HEK293 (cell line): ENCODE results near the gene MTMR3.

ENCODE experiments used
- GFI1B ChIP-seq: fragments of 450-650 bp; formaldehyde crosslinking; IDR thresholded peaks from 2 replicates; pipeline ENCODE4 v1.5.1; 2016; ENCODE audit warnings: missing biosample characterization, missing genetic modification characterization
- KLF1 ChIP-seq: fragments of 450-650 bp; formaldehyde crosslinking; IDR thresholded peaks from 2 replicates; pipeline ENCODE4 v1.5.1; 2016; ENCODE audit warnings: missing biosample characterization, missing genetic modification characterization
- KLF16 ChIP-seq: fragments of 450-650 bp; formaldehyde crosslinking; IDR thresholded peaks from 2 replicates; pipeline ENCODE4 v1.5.1; 2017; ENCODE audit warnings: missing biosample characterization, missing genetic modification characterization
- OVOL3 ChIP-seq: fragments of 450-650 bp; formaldehyde crosslinking; IDR thresholded peaks from 2 replicates; pipeline ENCODE4 v1.5.1; 2016; ENCODE audit warnings: missing biosample characterization, missing genetic modification characterization
- TCF7L2 ChIP-seq: IDR thresholded peaks from 2 replicates; pipeline ENCODE4 v1.6.1; 2011; ENCODE audit warnings: low read depth, mild to moderate bottlenecking, inconsistent platforms, low read length, moderate library complexity, borderline replicate concordance
- ZBTB11 ChIP-seq: fragments of 450-650 bp; formaldehyde crosslinking; conservative IDR thresholded peaks from 2 replicates; pipeline ENCODE4 v1.5.1; 2016; ENCODE audit warnings: low read depth, missing biosample characterization, missing genetic modification characterization
- ZBTB48 ChIP-seq: fragments of 450-650 bp; formaldehyde crosslinking; IDR thresholded peaks from 2 replicates; pipeline ENCODE4 v1.5.1; 2016; ENCODE audit warnings: missing biosample characterization, missing genetic modification characterization
- ZNF112 ChIP-seq: fragments of 450-650 bp; formaldehyde crosslinking; IDR thresholded peaks from 2 replicates; pipeline ENCODE4 v1.5.0; 2017; ENCODE audit warnings: missing biosample characterization, missing genetic modification characterization
- ZNF140 ChIP-seq: fragments of 450-650 bp; formaldehyde crosslinking; IDR thresholded peaks from 2 replicates; pipeline ENCODE4 v1.5.1; 2016; ENCODE audit warnings: missing biosample characterization, missing genetic modification characterization
- ZNF280C ChIP-seq: fragments of 450-650 bp; formaldehyde crosslinking; IDR thresholded peaks from 2 replicates; pipeline ENCODE4 v1.5.1; 2016; ENCODE audit warnings: missing biosample characterization, missing genetic modification characterization
- ZNF366 ChIP-seq: fragments of 450-650 bp; formaldehyde crosslinking; conservative IDR thresholded peaks from 2 replicates; pipeline ENCODE4 v1.5.1; 2016; ENCODE audit warnings: missing biosample characterization, missing genetic modification characterization
- ZNF416 ChIP-seq: fragments of 450-650 bp; formaldehyde crosslinking; IDR thresholded peaks from 2 replicates; pipeline ENCODE4 v1.5.1; 2016; ENCODE audit warnings: missing biosample characterization, missing genetic modification characterization
- ZNF473 ChIP-seq: fragments of 450-650 bp; formaldehyde crosslinking; IDR thresholded peaks from 2 replicates; pipeline ENCODE4 v1.5.1; 2017; ENCODE audit warnings: missing biosample characterization, missing genetic modification characterization
- ZNF585B ChIP-seq: fragments of 450-650 bp; formaldehyde crosslinking; IDR thresholded peaks from 2 replicates; pipeline ENCODE4 v1.5.1; 2016; ENCODE audit warnings: missing biosample characterization, missing genetic modification characterization
- ZNF621 ChIP-seq: fragments of 450-650 bp; formaldehyde crosslinking; IDR thresholded peaks from 2 replicates; pipeline ENCODE4 v1.5.1; 2017; ENCODE audit warnings: missing biosample characterization, missing genetic modification characterization
- ZNF670 ChIP-seq: fragments of 450-650 bp; formaldehyde crosslinking; IDR thresholded peaks from 2 replicates; pipeline ENCODE4 v1.5.1; 2016; ENCODE audit warnings: missing biosample characterization, missing genetic modification characterization, low read depth
- ZNF704 ChIP-seq: fragments of 450-650 bp; formaldehyde crosslinking; IDR thresholded peaks from 2 replicates; pipeline ENCODE4 v1.5.1; 2016; ENCODE audit warnings: missing biosample characterization, missing genetic modification characterization
- ZNF747 ChIP-seq: fragments of 450-650 bp; formaldehyde crosslinking; IDR thresholded peaks from 2 replicates; pipeline ENCODE4 v1.5.1; 2016; ENCODE audit warnings: missing biosample characterization, missing genetic modification characterization
- ZNF777 ChIP-seq: fragments of 450-650 bp; formaldehyde crosslinking; IDR thresholded peaks from 2 replicates; pipeline ENCODE4 v1.5.1; 2017; ENCODE audit warnings: missing biosample characterization, missing genetic modification characterization, borderline replicate concordance
- ZNF791 ChIP-seq: fragments of 450-650 bp; formaldehyde crosslinking; IDR thresholded peaks from 2 replicates; pipeline ENCODE4 v1.5.1; 2016; ENCODE audit warnings: missing biosample characterization, missing genetic modification characterization
- TF ChIP-seq, protein P1 (sequence below): fragments of 450-650 bp; formaldehyde crosslinking; IDR thresholded peaks from 2 replicates; pipeline ENCODE4 v1.5.1; 2016; ENCODE audit warnings: missing biosample characterization, missing genetic modification characterization, low read depth
- TF ChIP-seq, protein P2 (sequence below): fragments of 450-650 bp; formaldehyde crosslinking; IDR thresholded peaks from 2 replicates; pipeline ENCODE4 v1.5.1; 2017; ENCODE audit warnings: missing biosample characterization, missing genetic modification characterization
- TF ChIP-seq, protein P3 (sequence below): fragments of 450-650 bp; formaldehyde crosslinking; IDR thresholded peaks from 2 replicates; pipeline ENCODE4 v1.5.1; 2017; ENCODE audit warnings: missing biosample characterization, missing genetic modification characterization
- TF ChIP-seq, protein P4 (sequence below): fragments of 450-650 bp; formaldehyde crosslinking; IDR thresholded peaks from 2 replicates; pipeline ENCODE4 v1.5.1; 2016; ENCODE audit warnings: missing biosample characterization, missing genetic modification characterization

MTMR3 gene

DNA sequence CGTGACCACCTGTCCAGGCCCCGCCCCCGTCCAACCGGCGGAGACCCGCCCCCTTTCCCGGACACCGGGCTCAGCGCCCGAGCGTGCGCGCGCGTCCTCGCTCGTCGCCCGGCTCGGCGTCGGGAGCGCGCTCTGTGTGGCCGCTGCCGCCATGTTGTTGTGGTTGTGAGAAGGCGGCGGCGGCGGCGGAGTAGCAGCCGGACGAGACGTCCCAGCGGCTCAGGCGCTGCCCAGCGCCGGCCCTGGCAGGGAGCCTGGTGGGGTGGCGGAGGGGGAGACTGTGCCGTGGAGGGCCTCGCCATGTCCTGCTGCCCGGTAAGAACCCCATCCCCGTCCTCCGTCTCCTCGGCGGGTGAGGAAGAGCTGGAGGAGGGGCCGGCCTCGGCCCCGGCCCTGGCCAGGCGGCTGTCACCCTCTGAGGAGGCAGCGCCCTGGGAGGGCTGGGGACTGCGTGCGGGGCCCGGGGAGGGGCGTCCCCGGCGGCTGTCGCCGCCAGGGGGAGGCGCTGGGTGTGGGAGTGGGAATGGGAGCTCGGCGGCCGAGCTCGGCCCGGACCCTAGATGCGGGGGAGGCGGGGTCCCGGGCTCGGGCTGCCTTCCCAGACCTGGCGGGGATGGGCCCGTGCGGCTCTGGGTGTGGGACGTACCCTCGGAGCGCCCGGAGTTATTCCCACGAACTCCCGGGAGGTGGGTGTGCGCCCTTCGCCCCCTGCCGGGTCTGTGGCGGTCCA is at the start of gene MTMR3 (continued):
- TF ChIP-seq, protein P1, sequence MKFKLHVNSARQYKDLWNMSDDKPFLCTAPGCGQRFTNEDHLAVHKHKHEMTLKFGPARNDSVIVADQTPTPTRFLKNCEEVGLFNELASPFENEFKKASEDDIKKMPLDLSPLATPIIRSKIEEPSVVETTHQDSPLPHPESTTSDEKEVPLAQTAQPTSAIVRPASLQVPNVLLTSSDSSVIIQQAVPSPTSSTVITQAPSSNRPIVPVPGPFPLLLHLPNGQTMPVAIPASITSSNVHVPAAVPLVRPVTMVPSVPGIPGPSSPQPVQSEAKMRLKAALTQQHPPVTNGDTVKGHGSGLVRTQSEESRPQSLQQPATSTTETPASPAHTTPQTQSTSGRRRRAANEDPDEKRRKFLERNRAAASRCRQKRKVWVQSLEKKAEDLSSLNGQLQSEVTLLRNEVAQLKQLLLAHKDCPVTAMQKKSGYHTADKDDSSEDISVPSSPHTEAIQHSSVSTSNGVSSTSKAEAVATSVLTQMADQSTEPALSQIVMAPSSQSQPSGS (tag by site-specific recombination), result no peak
- no peak for TF ChIP-seq ZNF416 (tag by site-specific recombination)
- TF ChIP-seq ZNF112 (tag by site-specific recombination), result no peak
- TF ChIP-seq ZNF140 (tag by site-specific recombination), result no peak
- no peak; the same call in 1 of the 2 replicates for TF ChIP-seq ZBTB48 (tag by site-specific recombination)
- TF ChIP-seq, protein P2, sequence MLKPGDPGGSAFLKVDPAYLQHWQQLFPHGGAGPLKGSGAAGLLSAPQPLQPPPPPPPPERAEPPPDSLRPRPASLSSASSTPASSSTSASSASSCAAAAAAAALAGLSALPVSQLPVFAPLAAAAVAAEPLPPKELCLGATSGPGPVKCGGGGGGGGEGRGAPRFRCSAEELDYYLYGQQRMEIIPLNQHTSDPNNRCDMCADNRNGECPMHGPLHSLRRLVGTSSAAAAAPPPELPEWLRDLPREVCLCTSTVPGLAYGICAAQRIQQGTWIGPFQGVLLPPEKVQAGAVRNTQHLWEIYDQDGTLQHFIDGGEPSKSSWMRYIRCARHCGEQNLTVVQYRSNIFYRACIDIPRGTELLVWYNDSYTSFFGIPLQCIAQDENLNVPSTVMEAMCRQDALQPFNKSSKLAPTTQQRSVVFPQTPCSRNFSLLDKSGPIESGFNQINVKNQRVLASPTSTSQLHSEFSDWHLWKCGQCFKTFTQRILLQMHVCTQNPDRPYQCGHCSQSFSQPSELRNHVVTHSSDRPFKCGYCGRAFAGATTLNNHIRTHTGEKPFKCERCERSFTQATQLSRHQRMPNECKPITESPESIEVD, result no peak
- TF ChIP-seq OVOL3 (tag by site-specific recombination), result no peak
- no peak for TF ChIP-seq ZNF704 (tag by site-specific recombination)
- TF ChIP-seq, protein P3, sequence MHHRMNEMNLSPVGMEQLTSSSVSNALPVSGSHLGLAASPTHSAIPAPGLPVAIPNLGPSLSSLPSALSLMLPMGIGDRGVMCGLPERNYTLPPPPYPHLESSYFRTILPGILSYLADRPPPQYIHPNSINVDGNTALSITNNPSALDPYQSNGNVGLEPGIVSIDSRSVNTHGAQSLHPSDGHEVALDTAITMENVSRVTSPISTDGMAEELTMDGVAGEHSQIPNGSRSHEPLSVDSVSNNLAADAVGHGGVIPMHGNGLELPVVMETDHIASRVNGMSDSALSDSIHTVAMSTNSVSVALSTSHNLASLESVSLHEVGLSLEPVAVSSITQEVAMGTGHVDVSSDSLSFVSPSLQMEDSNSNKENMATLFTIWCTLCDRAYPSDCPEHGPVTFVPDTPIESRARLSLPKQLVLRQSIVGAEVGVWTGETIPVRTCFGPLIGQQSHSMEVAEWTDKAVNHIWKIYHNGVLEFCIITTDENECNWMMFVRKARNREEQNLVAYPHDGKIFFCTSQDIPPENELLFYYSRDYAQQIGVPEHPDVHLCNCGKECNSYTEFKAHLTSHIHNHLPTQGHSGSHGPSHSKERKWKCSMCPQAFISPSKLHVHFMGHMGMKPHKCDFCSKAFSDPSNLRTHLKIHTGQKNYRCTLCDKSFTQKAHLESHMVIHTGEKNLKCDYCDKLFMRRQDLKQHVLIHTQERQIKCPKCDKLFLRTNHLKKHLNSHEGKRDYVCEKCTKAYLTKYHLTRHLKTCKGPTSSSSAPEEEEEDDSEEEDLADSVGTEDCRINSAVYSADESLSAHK (tag by site-specific recombination), result no peak
- no peak for TF ChIP-seq ZNF621 (tag by site-specific recombination)
- no peak for TF ChIP-seq ZNF670
- peak; percentile 24; the same call in 1 of the 2 replicates for TF ChIP-seq ZBTB11
- TF ChIP-seq ZNF791, result no peak
- TF ChIP-seq KLF1, result no peak
- TF ChIP-seq TCF7L2, result no peak
- TF ChIP-seq ZNF777 (tag by site-specific recombination), result no peak
- TF ChIP-seq ZNF473, result no peak
- TF ChIP-seq, protein P4, sequence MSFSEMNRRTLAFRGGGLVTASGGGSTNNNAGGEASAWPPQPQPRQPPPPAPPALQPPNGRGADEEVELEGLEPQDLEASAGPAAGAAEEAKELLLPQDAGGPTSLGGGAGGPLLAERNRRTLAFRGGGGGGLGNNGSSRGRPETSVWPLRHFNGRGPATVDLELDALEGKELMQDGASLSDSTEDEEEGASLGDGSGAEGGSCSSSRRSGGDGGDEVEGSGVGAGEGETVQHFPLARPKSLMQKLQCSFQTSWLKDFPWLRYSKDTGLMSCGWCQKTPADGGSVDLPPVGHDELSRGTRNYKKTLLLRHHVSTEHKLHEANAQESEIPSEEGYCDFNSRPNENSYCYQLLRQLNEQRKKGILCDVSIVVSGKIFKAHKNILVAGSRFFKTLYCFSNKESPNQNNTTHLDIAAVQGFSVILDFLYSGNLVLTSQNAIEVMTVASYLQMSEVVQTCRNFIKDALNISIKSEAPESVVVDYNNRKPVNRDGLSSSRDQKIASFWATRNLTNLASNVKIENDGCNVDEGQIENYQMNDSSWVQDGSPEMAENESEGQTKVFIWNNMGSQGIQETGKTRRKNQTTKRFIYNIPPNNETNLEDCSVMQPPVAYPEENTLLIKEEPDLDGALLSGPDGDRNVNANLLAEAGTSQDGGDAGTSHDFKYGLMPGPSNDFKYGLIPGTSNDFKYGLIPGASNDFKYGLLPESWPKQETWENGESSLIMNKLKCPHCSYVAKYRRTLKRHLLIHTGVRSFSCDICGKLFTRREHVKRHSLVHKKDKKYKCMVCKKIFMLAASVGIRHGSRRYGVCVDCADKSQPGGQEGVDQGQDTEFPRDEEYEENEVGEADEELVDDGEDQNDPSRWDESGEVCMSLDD (tag by site-specific recombination), result no peak
- no peak for TF ChIP-seq ZNF366 (tag by site-specific recombination)
- TF ChIP-seq KLF16, result no peak; the same call in 1 of the 2 replicates
- no peak for TF ChIP-seq ZNF280C (tag by site-specific recombination)
- TF ChIP-seq ZNF585B (tag by site-specific recombination), result 0 out of 2 replicates have a peak, but pooled peaks have one; percentile 4
- no peak for TF ChIP-seq GFI1B (tag by site-specific recombination)
- TF ChIP-seq ZNF747 (tag by site-specific recombination), result no peak
